Spleen (tissue), 11 donors: ENCODE data around the gene PCDHGA10. TPM values are rescaled to one million over a fixed set of nuclear protein-coding genes. Genes with fewer than 3 reads are reported as not detected.
A peak's percentile ranks its signal among the peaks of the same experiment; 100 is the strongest.
"Not testable (repeated sequence)": the region's sequence is repeated elsewhere in the genome, so short reads cannot be mapped to it uniquely, and the experiment has no call there.

Source experiments
- DNase-seq: peaks from one replicate; pipeline ENCODE4 v3.0.0-alpha.2; 2020
- H3K27ac ChIP-seq, 8 donors: fragments of 200-600 bp; sonication (generic) in 7 of 8; 1 replicate in 4 of 8; 2 replicates in 4 of 8; pipeline versions ENCODE4 v1.5.0 to v1.8.0; 2016 to 2021; ENCODE audit warnings: inconsistent platforms in 4 of 8, mild to moderate bottlenecking in 4 of 8, moderate library complexity in 1 of 8
- H3K27me3 ChIP-seq, 7 donors: fragments of 200-600 bp; sonication (generic) in 6 of 7; replicated peaks in 1 of 7; 1 replicate in 4 of 7; 2 replicates in 3 of 7; pipeline versions ENCODE4 v1.5.0 to v1.8.0; 2016 to 2021; ENCODE audit warnings: inconsistent platforms in 3 of 7, mild to moderate bottlenecking in 1 of 7
- H3K36me3 ChIP-seq, 6 donors: fragments of 200-600 bp; sonication (generic) in 5 of 6; 1 replicate in 4 of 6; 2 replicates in 2 of 6; pipeline versions ENCODE4 v1.5.0 to v1.8.0; 2016 to 2021; ENCODE audit warnings: inconsistent platforms in 2 of 6
- H3K4me1 ChIP-seq, 6 donors: fragments of 200-600 bp; sonication (generic) in 5 of 6; 1 replicate in 3 of 6; 2 replicates in 3 of 6; pipeline versions ENCODE4 v1.5.0 to v1.8.0; 2016 to 2021; ENCODE audit warnings: inconsistent platforms in 3 of 6
- H3K4me3 ChIP-seq, 8 donors: fragments of 200-600 bp; sonication (generic) in 7 of 8; 1 replicate in 4 of 8; 2 replicates in 4 of 8; pipeline versions ENCODE4 v1.5.0 to v1.8.0; 2016 to 2021; ENCODE audit warnings: inconsistent platforms in 4 of 8, mild to moderate bottlenecking in 4 of 8, moderate library complexity in 2 of 8
- H3K9me3 ChIP-seq, 8 donors: fragments of 200-600 bp; sonication (generic) in 7 of 8; 1 replicate in 4 of 8; 2 replicates in 4 of 8; pipeline versions ENCODE4 v1.5.0 to v1.8.0; 2016 to 2021; ENCODE audit warnings: inconsistent platforms in 4 of 8
- POLR2A ChIP-seq, 3 donors: fragments of 450-650 bp; IDR thresholded peaks; one replicate each; pipeline ENCODE4 v1.5.1; 2017; ENCODE audit warnings: antibody characterized with exemption in 3 of 3, mild to moderate bottlenecking in 1 of 3
- POLR2AphosphoS5 ChIP-seq, 3 donors: sonication (generic); formaldehyde crosslinking; IDR thresholded peaks; one replicate each; pipeline ENCODE4 v1.5.1; 2017; ENCODE audit warnings: antibody characterized with exemption in 3 of 3
- WGBS, 5 donors: extraction: QIAGEN DNeasy Blood & Tissue Kit in 3 of 5; methylation state at CpG; one replicate each; pipeline versions ENCODE4 v1.1.5 to v1.1.7; 2013 to 2018; 5-methylcytosine and 5-hydroxymethylcytosine counted together
- intact Hi-C: fragments of 100-400 bp; cut with DNase I; formaldehyde crosslinking; loops from one replicate; pipeline ENCODE4 v1.15.0; 2023; ENCODE audit warnings: low total_unique reads
- polyA plus RNA-seq, 3 donors: library from polyadenylated mRNA; stranded (reverse); fragments of 200-250 nt; gene quantifications; one replicate each; pipeline ENCODE4 v1.2.1, GENCODE V29; 2013
- total RNA-seq, 7 donors: library from RNA; depleted of rRNA in 3 of 7; stranded (reverse); fragments of >200 nt in 3 of 7; fragmentation: NEBNext Ultra II Directional in 4 of 7; extraction: Animal tissue kit (Norgen Biotek cat#: 25700) in 4 of 7; gene quantifications; one replicate each; pipeline versions ENCODE4 v1.1.0 to v1.2.1, GENCODE V29; 2016 to 2021
- TF ChIP-seq, protein P1 (sequence below), 11 experiments: fragments of 200-600 bp in 7 of 11; fragments of 450-650 bp in 4 of 11; sonication (generic) in 4 of 11; IDR thresholded peaks in 8 of 11; conservative IDR thresholded peaks in 3 of 11; 1 replicate in 7 of 11; 2 replicates in 4 of 11; pipeline versions ENCODE4 v1.4.0 to v1.8.0; 2016 to 2021; ENCODE audit warnings: antibody characterized with exemption in 11 of 11, inconsistent platforms in 4 of 11, mild to moderate bottlenecking in 1 of 11
- donor health status: healthy with polysubstance abuse.
- donor health status: DM: no; HTN: no; CAD: no; lungs with moderate emphysema.
- donor health status: DM: no; HTN: no; CAD: no.
- donor health status: Bipolar disorder and iron deficiency.
- donor health status: healthy.
- donor health status: DM: no; HTN: no; CAD: no.
- donor health status: DM: yes; HTN: yes; CAD: no.

The PCDHGA10 gene
- total and polyA plus RNA-seq, 10 donors, result 0.15 to 6.9 (median 4.3) TPM

GRCh38 chr5:141417494-141418172 lies 4.8 kb downstream of the PCDHGA10 start, which contains the start of gene PCDHGB7:
Gene PCDHGB7, plus strand, starts transcription at chr5:141417677. Its CDS starts 183 bp downstream, at chr5:141417860.
- Histone ChIP-seq H3K4me3 (peak within 1 kb of the TSS in 7 of 8 donors; percentile 16 to 66 (median 31)), H3K27me3 (peaks cover 0 to 100% (median 42%) of the 10 kb centered on the region in 7 donors), H3K27ac (peak within 1 kb of the TSS in 3 of 8 donors; percentile 11 to 38 (median 15)), H3K9me3 (peaks cover 2 to 99% (median 94%) of the 10 kb centered on the region in 8 donors), H3K4me1 (peaks cover 0 to 30% (median 5%) of the 10 kb centered on the region in 6 donors)
- not testable (repeated sequence) for H3K36me3 ChIP-seq
- intact Hi-C loops, result loop anchor here (5.0 kb wide), 1 partner anchor 145 kb away; no protein-coding TSS in a partner anchor
- WGBS, 5 donors, result 6 to 14% (median 7%) methylated on average over 33 to 47 of the region's 47 CpGs
- TF ChIP-seq POLR2AphosphoS5 (IDR thresholded peaks at IDR 0.05), result peak in 2 of 3 donors; percentile 16 to 31
- TF ChIP-seq, protein P1, sequence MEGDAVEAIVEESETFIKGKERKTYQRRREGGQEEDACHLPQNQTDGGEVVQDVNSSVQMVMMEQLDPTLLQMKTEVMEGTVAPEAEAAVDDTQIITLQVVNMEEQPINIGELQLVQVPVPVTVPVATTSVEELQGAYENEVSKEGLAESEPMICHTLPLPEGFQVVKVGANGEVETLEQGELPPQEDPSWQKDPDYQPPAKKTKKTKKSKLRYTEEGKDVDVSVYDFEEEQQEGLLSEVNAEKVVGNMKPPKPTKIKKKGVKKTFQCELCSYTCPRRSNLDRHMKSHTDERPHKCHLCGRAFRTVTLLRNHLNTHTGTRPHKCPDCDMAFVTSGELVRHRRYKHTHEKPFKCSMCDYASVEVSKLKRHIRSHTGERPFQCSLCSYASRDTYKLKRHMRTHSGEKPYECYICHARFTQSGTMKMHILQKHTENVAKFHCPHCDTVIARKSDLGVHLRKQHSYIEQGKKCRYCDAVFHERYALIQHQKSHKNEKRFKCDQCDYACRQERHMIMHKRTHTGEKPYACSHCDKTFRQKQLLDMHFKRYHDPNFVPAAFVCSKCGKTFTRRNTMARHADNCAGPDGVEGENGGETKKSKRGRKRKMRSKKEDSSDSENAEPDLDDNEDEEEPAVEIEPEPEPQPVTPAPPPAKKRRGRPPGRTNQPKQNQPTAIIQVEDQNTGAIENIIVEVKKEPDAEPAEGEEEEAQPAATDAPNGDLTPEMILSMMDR (IDR thresholded peaks at IDR 0.05 in 8 of 11, conservative IDR thresholded peaks at IDR 0.05 in 3 of 11), result peak in 10 of 11 experiments; percentile 24 to 65 (median 58)
- DNase-seq, result peak; percentile 87

GRCh38 chr5:141419074-141419880 lies 6.5 kb downstream of the PCDHGA10 start:
- Histone ChIP-seq H3K27me3 (peaks cover 0 to 92% (median 47%) of the 10 kb centered on the region in 7 donors), H3K9me3 (peaks cover 2 to 99% (median 94%) of the 10 kb centered on the region in 8 donors), H3K4me1 (peaks cover 0 to 18% (median 3%) of the 10 kb centered on the region in 6 donors), H3K27ac (no peak overlapping the region), H3K36me3 (peaks cover 0 to 8% (median 0%) of the 10 kb centered on the region in 6 donors), H3K4me3 (peak overlapping the region in 1 of 8 donors; percentile 27)
- 35 to 47% (median 39%) methylated on average over 38 to 74 of the region's 74 CpGs for WGBS, 5 donors
- DNase-seq, result no peak
- intact Hi-C loops, result loop anchor here (5.0 kb wide), 1 partner anchor 143 kb away; no protein-coding TSS in a partner anchor
- TF ChIP-seq POLR2AphosphoS5 (IDR thresholded peaks at IDR 0.05) (no peak), POLR2A (IDR thresholded peaks at IDR 0.05) (no peak)
- TF ChIP-seq, protein P1 (IDR thresholded peaks at IDR 0.05 in 8 of 11, conservative IDR thresholded peaks at IDR 0.05 in 3 of 11), result no peak

- TF ChIP-seq POLR2AphosphoS5 (IDR thresholded peaks at IDR 0.05) (no peak), POLR2A (IDR thresholded peaks at IDR 0.05) (no peak)
- TF ChIP-seq, protein P1 (IDR thresholded peaks at IDR 0.05 in 8 of 11, conservative IDR thresholded peaks at IDR 0.05 in 3 of 11), result peak in 8 of 11 experiments; percentile 17 to 58 (median 52)
- Histone ChIP-seq H3K27me3 (peaks cover 0 to 89% (median 40%) of the 10 kb centered on the region in 7 donors), H3K4me1 (peaks cover 0 to 12% (median 3%) of the 10 kb centered on the region in 6 donors), H3K9me3 (peaks cover 2 to 100% (median 96%) of the 10 kb centered on the region in 8 donors), H3K27ac (no peak within 1 kb of the TSS), H3K4me3 (peak within 1 kb of the TSS in 7 of 8 donors; percentile 6 to 67 (median 34)), H3K36me3 (peaks cover 0 to 8% (median 0%) of the 10 kb centered on the region in 6 donors)
- DNase-seq, result no peak
- 8 to 10% (median 10%) methylated on average over 42 of the region's 42 CpGs for WGBS, 5 donors
- intact Hi-C loops, result no loop called here
Observed at GRCh38 chr5:141420855-141421488, 8.2 kb downstream of the PCDHGA10 start, which contains the start of gene PCDHGA11. Gene PCDHGA11, plus strand, starts transcription at chr5:141421051. Its CDS starts 177 bp downstream, at chr5:141421228.
